Activated naive CD4-positive, alpha-beta T cell treated with anti-CD3 and anti-CD28 coated beads, Interleukin-2, amount 50 U/mL, for 24 hours (primary cell): ENCODE data around the gene PCDHA5.
"Not testable (repeated sequence)": the region's sequence is repeated elsewhere in the genome, so short reads cannot be mapped to it uniquely, and the experiment has no call there.

ENCODE experiments used
- H3K27ac Mint-ChIP-seq: one replicate; pipeline ENCODE4 v1.8.0; 2021; ENCODE audit warnings: mild to moderate bottlenecking, mixed read lengths
- H3K27me3 Mint-ChIP-seq: one replicate; pipeline ENCODE4 v1.8.0; 2021; ENCODE audit warnings: mixed read lengths
- H3K36me3 Mint-ChIP-seq: one replicate; pipeline ENCODE4 v1.8.0; 2021; ENCODE audit warnings: mixed read lengths
- H3K4me1 Mint-ChIP-seq: one replicate; pipeline ENCODE4 v1.8.0; 2021; ENCODE audit warnings: mixed read lengths
- H3K4me3 Mint-ChIP-seq: one replicate; pipeline ENCODE4 v1.8.0; 2021; ENCODE audit warnings: mild to moderate bottlenecking, mixed read lengths
- H3K9me3 Mint-ChIP-seq: one replicate; pipeline ENCODE4 v1.8.0; 2021; ENCODE audit warnings: mixed read lengths

PCDHA5 gene

GRCh38 chr5:140821375-140822280 lies at the start of gene PCDHA5:
TSS of gene PCDHA5 (plus strand) at chr5:140821613.
- no peak within 1 kb of the TSS for H3K4me3 Mint-ChIP-seq
- H3K4me1 Mint-ChIP-seq: no peaks in the 10 kb centered on the region
- H3K9me3 Mint-ChIP-seq: peaks cover 13% of the 10 kb centered on the region
- H3K36me3 Mint-ChIP-seq: peaks cover 4% of the 10 kb centered on the region
- H3K27me3 Mint-ChIP-seq: peaks cover 26% of the 10 kb centered on the region
- no peak within 1 kb of the TSS for H3K27ac Mint-ChIP-seq

- Mint-ChIP-seq H3K27me3 (peaks cover 14% of the 10 kb centered on the region), H3K27ac (no peak overlapping the region), H3K4me3 (no peak overlapping the region), H3K36me3 (peaks cover 24% of the 10 kb centered on the region), H3K4me1 (no peaks in the 10 kb centered on the region), H3K9me3 (peaks cover 38% of the 10 kb centered on the region)
Observed at GRCh38 chr5:140780512-140780911, 40.9 kb upstream of the PCDHA5 start.

- peaks cover 22% of the 10 kb centered on the region for H3K36me3 Mint-ChIP-seq
- no peak within 1 kb of the TSS for H3K4me3 Mint-ChIP-seq
- no peaks in the 10 kb centered on the region for H3K4me1 Mint-ChIP-seq
- H3K9me3 Mint-ChIP-seq: peaks cover 18% of the 10 kb centered on the region
- no peak within 1 kb of the TSS for H3K27ac Mint-ChIP-seq
- H3K27me3 Mint-ChIP-seq: peaks cover 21% of the 10 kb centered on the region
Observed at GRCh38 chr5:140785905-140786686, 35.3 kb upstream of the PCDHA5 start, which contains the start of gene PCDHA1. TSS of gene PCDHA1 (plus strand) at chr5:140786140.

- H3K36me3 Mint-ChIP-seq: peaks cover 22% of the 10 kb centered on the region
- peaks cover 30% of the 10 kb centered on the region for H3K27me3 Mint-ChIP-seq
- H3K27ac Mint-ChIP-seq, H3K4me3 Mint-ChIP-seq, H3K4me1 Mint-ChIP-seq: not testable (repeated sequence)
- H3K9me3 Mint-ChIP-seq: peaks cover 21% of the 10 kb centered on the region
Observed at GRCh38 chr5:140787422-140787821, 34.0 kb upstream of the PCDHA5 start.

- Mint-ChIP-seq H3K9me3 (peaks cover 21% of the 10 kb centered on the region), H3K36me3 (peaks cover 18% of the 10 kb centered on the region), H3K27me3 (peaks cover 34% of the 10 kb centered on the region)
- H3K27ac Mint-ChIP-seq, H3K4me1 Mint-ChIP-seq, H3K4me3 Mint-ChIP-seq: not testable (repeated sequence)
Observed at GRCh38 chr5:140787849-140788504, 33.4 kb upstream of the PCDHA5 start.

GRCh38 chr5:140791089-140791488 lies 30.3 kb upstream of the PCDHA5 start:
- H3K9me3 Mint-ChIP-seq: peaks cover 28% of the 10 kb centered on the region
- peaks cover 14% of the 10 kb centered on the region for H3K36me3 Mint-ChIP-seq
- H3K4me1 Mint-ChIP-seq: no peaks in the 10 kb centered on the region
- H3K27ac Mint-ChIP-seq: no peak overlapping the region
- peaks cover 36% of the 10 kb centered on the region for H3K27me3 Mint-ChIP-seq
- H3K4me3 Mint-ChIP-seq: no peak overlapping the region

GRCh38 chr5:140794595-140795258 lies 26.7 kb upstream of the PCDHA5 start, which contains the start of gene PCDHA2:
TSS of gene PCDHA2 (plus strand) at chr5:140794852.
- Mint-ChIP-seq H3K27me3 (peaks cover 33% of the 10 kb centered on the region), H3K4me1 (no peaks in the 10 kb centered on the region), H3K9me3 (peaks cover 26% of the 10 kb centered on the region), H3K4me3 (no peak within 1 kb of the TSS), H3K27ac (no peak within 1 kb of the TSS), H3K36me3 (peaks cover 11% of the 10 kb centered on the region)

GRCh38 chr5:140795259-140795641 lies 26.2 kb upstream of the PCDHA5 start:
- peaks cover 34% of the 10 kb centered on the region for H3K27me3 Mint-ChIP-seq
- no peaks in the 10 kb centered on the region for H3K4me1 Mint-ChIP-seq
- H3K36me3 Mint-ChIP-seq: peaks cover 10% of the 10 kb centered on the region
- H3K9me3 Mint-ChIP-seq: peaks cover 30% of the 10 kb centered on the region
- no peak overlapping the region for H3K27ac Mint-ChIP-seq
- H3K4me3 Mint-ChIP-seq: no peak overlapping the region

GRCh38 chr5:140796072-140796717 lies 25.2 kb upstream of the PCDHA5 start:
- not testable (repeated sequence) for H3K4me1 Mint-ChIP-seq, H3K4me3 Mint-ChIP-seq, H3K27ac Mint-ChIP-seq
- Mint-ChIP-seq H3K27me3 (peaks cover 32% of the 10 kb centered on the region), H3K9me3 (peaks cover 27% of the 10 kb centered on the region), H3K36me3 (peaks cover 10% of the 10 kb centered on the region)

GRCh38 chr5:140796718-140797095 lies 24.7 kb upstream of the PCDHA5 start:
- Mint-ChIP-seq H3K9me3 (peaks cover 24% of the 10 kb centered on the region), H3K36me3 (peaks cover 10% of the 10 kb centered on the region)

GRCh38 chr5:140800816-140801493 lies 20.5 kb upstream of the PCDHA5 start, which contains the start of gene PCDHA3:
TSS of gene PCDHA3 (plus strand) at chr5:140801057.
- Mint-ChIP-seq H3K27ac (no peak within 1 kb of the TSS), H3K9me3 (peaks cover 26% of the 10 kb centered on the region), H3K36me3 (peaks cover 15% of the 10 kb centered on the region), H3K4me3 (no peak within 1 kb of the TSS), H3K27me3 (peaks cover 27% of the 10 kb centered on the region), H3K4me1 (no peaks in the 10 kb centered on the region)

More at GRCh38 chr5:140796718-140797095, 24.7 kb upstream of the PCDHA5 start:
- H3K27ac Mint-ChIP-seq: no peak overlapping the region
- H3K4me1 Mint-ChIP-seq: no peaks in the 10 kb centered on the region
- H3K27me3 Mint-ChIP-seq: peaks cover 30% of the 10 kb centered on the region
- H3K4me3 Mint-ChIP-seq: no peak overlapping the region

- Mint-ChIP-seq H3K4me3 (no peak overlapping the region), H3K27me3 (peaks cover 30% of the 10 kb centered on the region)
Observed at GRCh38 chr5:140801494-140801841, 19.9 kb upstream of the PCDHA5 start.

GRCh38 chr5:140802381-140802780 lies 19.0 kb upstream of the PCDHA5 start:
- H3K4me3 Mint-ChIP-seq, H3K4me1 Mint-ChIP-seq, H3K27ac Mint-ChIP-seq: not testable (repeated sequence)
- Mint-ChIP-seq H3K36me3 (peaks cover 16% of the 10 kb centered on the region), H3K9me3 (peaks cover 26% of the 10 kb centered on the region), H3K27me3 (peaks cover 33% of the 10 kb centered on the region)

More at GRCh38 chr5:140801494-140801841, 19.9 kb upstream of the PCDHA5 start:
- Mint-ChIP-seq H3K36me3 (peaks cover 15% of the 10 kb centered on the region), H3K4me1 (no peaks in the 10 kb centered on the region), H3K9me3 (peaks cover 26% of the 10 kb centered on the region), H3K27ac (no peak overlapping the region)

GRCh38 chr5:140802781-140803271 lies 18.6 kb upstream of the PCDHA5 start:
- Mint-ChIP-seq H3K4me3 (no peak overlapping the region), H3K36me3 (peaks cover 15% of the 10 kb centered on the region), H3K27me3 (peaks cover 34% of the 10 kb centered on the region), H3K9me3 (peaks cover 26% of the 10 kb centered on the region), H3K4me1 (no peaks in the 10 kb centered on the region), H3K27ac (no peak overlapping the region)
